Activated T-cell treated with anti-CD3 and anti-CD28 coated beads for 4 hours (primary cell): Measurements from ENCODE around the gene PGAM2.

Experiments used
- DNase-seq: peaks from one replicate; pipeline ENCODE4 v3.0.0-alpha.2; 2020

The PGAM2 gene

GRCh38 chr7:44063894-44064651 is 1.3 kb downstream of the PGAM2 start:
- DNase-seq, result no peak

GRCh38 chr7:44063547-44063893 is 1.8 kb downstream of the PGAM2 start:
- DNase-seq, result no peak

GRCh38 chr7:44062903-44063295 is 2.5 kb downstream of the PGAM2 start:
- DNase-seq, result no peak

GRCh38 chr7:44062180-44062902 is 3.0 kb downstream of the PGAM2 start:
- no peak for DNase-seq

- DNase-seq, result no peak
Observed at GRCh38 chr7:44061645-44062179, 3.7 kb downstream of the PGAM2 start.

- no peak for DNase-seq
Observed at GRCh38 chr7:44060948-44061644, 4.3 kb downstream of the PGAM2 start.

- no peak for DNase-seq
Observed at GRCh38 chr7:44060091-44060947, 5.0 kb downstream of the PGAM2 start.

GRCh38 chr7:44059219-44060090 is 5.9 kb downstream of the PGAM2 start:
- DNase-seq, result no peak

GRCh38 chr7:44058759-44059218 is 6.6 kb downstream of the PGAM2 start:
- DNase-seq, result no peak

- DNase-seq, result no peak
Observed at GRCh38 chr7:44057849-44058758, 7.3 kb downstream of the PGAM2 start.

GRCh38 chr7:44057181-44057848 is 8.1 kb downstream of the PGAM2 start:
- no peak for DNase-seq

- no peak for DNase-seq
Observed at GRCh38 chr7:44056681-44057080, 8.7 kb downstream of the PGAM2 start.

GRCh38 chr7:44052771-44053365 is 12.5 kb downstream of the PGAM2 start:
- DNase-seq, result no peak

- DNase-seq, result no peak
Observed at GRCh38 chr7:44051611-44052220, 13.7 kb downstream of the PGAM2 start.

- DNase-seq, result no peak
Observed at GRCh38 chr7:44050915-44051560, 14.3 kb downstream of the PGAM2 start.

- DNase-seq, result no peak
Observed at GRCh38 chr7:44050121-44050914, 15.0 kb downstream of the PGAM2 start.

GRCh38 chr7:44048031-44048795 is 17.2 kb downstream of the PGAM2 start:
- no peak for DNase-seq
